Panc1 (cell line): ENCODE data around the gene ZNF771. TPM values are rescaled to one million over a fixed set of nuclear protein-coding genes. Genes with fewer than 3 reads are reported as not detected.
A peak's percentile ranks its signal among the peaks of the same experiment; 100 is the strongest.

Source experiments
- ATAC-seq: fragments of 200-7000 bp; cut with Tn5 transposase; 2 replicates; pipeline ENCODE4 v1.9.1; 2020; ENCODE audit warnings: mild to moderate bottlenecking, moderate library complexity
- BruUV-seq: library from RNA; stranded (reverse); fragments of 400-500 nt; replicated peaks from 2 replicates; lab custom pipeline; 2021; lab: Mats Ljungman, UMichigan
- CTCF ChIA-PET: fragments of 300-600 bp; sonication (Branson Sonifier 250); formaldehyde crosslinking; loops from one replicate; lab custom pipeline; 2022; ENCODE audit warnings: antibody characterized with exemption; lab: Charles Lee
- POLR2A ChIA-PET: fragments of 300-600 bp; sonication (Branson Sonifier 250); formaldehyde crosslinking; loops from one replicate; lab custom pipeline; 2022; ENCODE audit warnings: antibody characterized with exemption; lab: Charles Lee
- DNase-seq: peaks from one replicate; pipeline ENCODE4 v3.0.0-alpha.2; 2010; ENCODE audit warnings: low read depth, low spot score
- H3K27ac ChIP-seq: 2 replicates; pipeline ENCODE4 v1.5.1; 2011; ENCODE audit warnings: mild to moderate bottlenecking, low read length, inconsistent platforms
- H3K27me3 ChIP-seq: fragments of 200-500 bp; sonication (Bioruptor generic); 2 replicates; pipeline ENCODE4 v1.6.0; 2014; ENCODE audit warnings: low read length, inconsistent platforms; ENCODE audit not compliant: control insufficient read depth, insufficient read depth
- H3K36me3 ChIP-seq: fragments of 200-500 bp; sonication (Bioruptor generic); 2 replicates; pipeline ENCODE4 v1.5.1; 2014; ENCODE audit warnings: inconsistent platforms, mild to moderate bottlenecking, low read length, moderate library complexity; ENCODE audit not compliant: control insufficient read depth, insufficient read depth
- H3K4me1 ChIP-seq: 2 replicates; pipeline ENCODE4 v1.5.1; 2011; ENCODE audit warnings: inconsistent platforms, mild to moderate bottlenecking, low read length, moderate library complexity; ENCODE audit not compliant: control insufficient read depth, insufficient read depth
- H3K4me3 ChIP-seq, 2 experiments: 2 replicates each; pipeline ENCODE4 v1.5.1; 2011 to 2012; ENCODE audit warnings: low read depth in 2 of 2, low read length in 2 of 2, mild to moderate bottlenecking in 2 of 2, inconsistent platforms in 1 of 2, moderate library complexity in 1 of 2
- H3K9me3 ChIP-seq: fragments of 200-500 bp; sonication (Bioruptor generic); 2 replicates; pipeline ENCODE4 v1.5.1; 2014; ENCODE audit warnings: low read depth, mild to moderate bottlenecking, inconsistent platforms, low read length, moderate library complexity; ENCODE audit not compliant: control insufficient read depth, insufficient read depth
- POLR2AphosphoS5 ChIP-seq: IDR thresholded peaks from 2 replicates; pipeline ENCODE4 v1.6.1; 2012; ENCODE audit warnings: mild to moderate bottlenecking, low read depth, low read length, moderate library complexity
- SIN3A ChIP-seq: IDR thresholded peaks from 2 replicates; pipeline ENCODE4 v1.6.1; 2012; ENCODE audit warnings: low read depth, mild to moderate bottlenecking, low read length, moderate library complexity, borderline replicate concordance; ENCODE audit not compliant: insufficient read depth
- TCF7L2 ChIP-seq: IDR thresholded peaks from 2 replicates; pipeline ENCODE4 v1.6.1; 2011; ENCODE audit warnings: mild to moderate bottlenecking, low read depth, low read length, inconsistent platforms
- in situ Hi-C: cut with HindIII; loops from 2 replicates; pipeline ENCODE4 v1.10.0; 2016; ENCODE audit warnings: low sequenced_read_pairs, low pct_unique_long_range_greater_than_20kb
- intact Hi-C: fragments of 100-400 bp; cut with micrococcal nuclease; formaldehyde crosslinking; loops from one replicate; pipeline ENCODE4 v1.10.0; 2022; ENCODE audit not compliant: unreplicated experiment
- total RNA-seq: library from RNA; stranded (reverse); gene quantifications from one replicate; pipeline ENCODE4 v1.2.1, GENCODE V29; 2021; ENCODE audit not compliant: unreplicated experiment
- TF ChIP-seq, protein P1 (sequence below): fragments of 450-650 bp; IDR thresholded peaks from 2 replicates; pipeline ENCODE4 v1.5.1; 2017; ENCODE audit warnings: mild to moderate bottlenecking
- TF ChIP-seq, protein P2 (sequence below), 2 experiments: IDR thresholded peaks; 2 replicates each; pipeline ENCODE4 v1.6.1; 2011 to 2012; ENCODE audit warnings: low read depth in 2 of 2, control low read depth in 1 of 2, low read length in 1 of 2, mild to moderate bottlenecking in 1 of 2, moderate library complexity in 1 of 2; ENCODE audit not compliant: insufficient read depth in 1 of 2

ZNF771 gene
- total RNA-seq, 1 experiment from 2014 or later = 14.4 TPM

DNA sequence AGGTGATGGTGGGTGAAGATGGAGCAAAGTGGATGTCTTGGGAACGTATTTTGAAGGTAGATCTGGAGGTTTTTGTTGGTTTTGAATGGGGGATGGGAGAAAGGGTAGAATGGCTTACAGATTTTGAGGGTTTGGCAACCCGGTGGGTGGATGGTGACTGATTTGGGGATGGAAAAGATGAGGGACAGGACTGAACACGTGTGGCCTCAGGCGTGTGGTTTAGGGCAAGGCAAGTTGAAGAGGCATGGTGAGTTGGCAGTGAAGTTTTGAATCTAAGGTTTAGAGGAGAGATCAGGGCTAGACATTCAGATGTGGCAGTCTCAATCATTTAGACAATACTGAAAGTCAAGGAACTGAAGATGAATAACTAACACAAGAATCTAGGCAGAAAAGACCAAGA is 27.4 kb downstream of the ZNF771 start:
- POLR2A ChIA-PET = interaction anchor here (0.7 kb wide), 1 partner anchor 80 kb away, joined by 10 read pairs; no protein-coding TSS in a partner anchor
- Histone ChIP-seq H3K4me1 (peaks cover 11% of the 10 kb centered on the region), H3K9me3 (no peaks in the 10 kb centered on the region), H3K4me3 (no peak overlapping the region), H3K27ac (no peak overlapping the region), H3K27me3 (no peaks in the 10 kb centered on the region), H3K36me3 (no peaks in the 10 kb centered on the region)
- DNase-seq = no peak
- intact Hi-C loops = loop anchor here (5.0 kb wide), 2 partner anchors 177 to 192 kb away; partner anchors contain the start of gene ZNF689
- in situ Hi-C loops = no loop called here
- TF ChIP-seq TCF7L2 (no peak), SIN3A (no peak), POLR2AphosphoS5 (no peak)
- TF ChIP-seq, protein P1, sequence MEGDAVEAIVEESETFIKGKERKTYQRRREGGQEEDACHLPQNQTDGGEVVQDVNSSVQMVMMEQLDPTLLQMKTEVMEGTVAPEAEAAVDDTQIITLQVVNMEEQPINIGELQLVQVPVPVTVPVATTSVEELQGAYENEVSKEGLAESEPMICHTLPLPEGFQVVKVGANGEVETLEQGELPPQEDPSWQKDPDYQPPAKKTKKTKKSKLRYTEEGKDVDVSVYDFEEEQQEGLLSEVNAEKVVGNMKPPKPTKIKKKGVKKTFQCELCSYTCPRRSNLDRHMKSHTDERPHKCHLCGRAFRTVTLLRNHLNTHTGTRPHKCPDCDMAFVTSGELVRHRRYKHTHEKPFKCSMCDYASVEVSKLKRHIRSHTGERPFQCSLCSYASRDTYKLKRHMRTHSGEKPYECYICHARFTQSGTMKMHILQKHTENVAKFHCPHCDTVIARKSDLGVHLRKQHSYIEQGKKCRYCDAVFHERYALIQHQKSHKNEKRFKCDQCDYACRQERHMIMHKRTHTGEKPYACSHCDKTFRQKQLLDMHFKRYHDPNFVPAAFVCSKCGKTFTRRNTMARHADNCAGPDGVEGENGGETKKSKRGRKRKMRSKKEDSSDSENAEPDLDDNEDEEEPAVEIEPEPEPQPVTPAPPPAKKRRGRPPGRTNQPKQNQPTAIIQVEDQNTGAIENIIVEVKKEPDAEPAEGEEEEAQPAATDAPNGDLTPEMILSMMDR = no peak
- TF ChIP-seq, protein P2, sequence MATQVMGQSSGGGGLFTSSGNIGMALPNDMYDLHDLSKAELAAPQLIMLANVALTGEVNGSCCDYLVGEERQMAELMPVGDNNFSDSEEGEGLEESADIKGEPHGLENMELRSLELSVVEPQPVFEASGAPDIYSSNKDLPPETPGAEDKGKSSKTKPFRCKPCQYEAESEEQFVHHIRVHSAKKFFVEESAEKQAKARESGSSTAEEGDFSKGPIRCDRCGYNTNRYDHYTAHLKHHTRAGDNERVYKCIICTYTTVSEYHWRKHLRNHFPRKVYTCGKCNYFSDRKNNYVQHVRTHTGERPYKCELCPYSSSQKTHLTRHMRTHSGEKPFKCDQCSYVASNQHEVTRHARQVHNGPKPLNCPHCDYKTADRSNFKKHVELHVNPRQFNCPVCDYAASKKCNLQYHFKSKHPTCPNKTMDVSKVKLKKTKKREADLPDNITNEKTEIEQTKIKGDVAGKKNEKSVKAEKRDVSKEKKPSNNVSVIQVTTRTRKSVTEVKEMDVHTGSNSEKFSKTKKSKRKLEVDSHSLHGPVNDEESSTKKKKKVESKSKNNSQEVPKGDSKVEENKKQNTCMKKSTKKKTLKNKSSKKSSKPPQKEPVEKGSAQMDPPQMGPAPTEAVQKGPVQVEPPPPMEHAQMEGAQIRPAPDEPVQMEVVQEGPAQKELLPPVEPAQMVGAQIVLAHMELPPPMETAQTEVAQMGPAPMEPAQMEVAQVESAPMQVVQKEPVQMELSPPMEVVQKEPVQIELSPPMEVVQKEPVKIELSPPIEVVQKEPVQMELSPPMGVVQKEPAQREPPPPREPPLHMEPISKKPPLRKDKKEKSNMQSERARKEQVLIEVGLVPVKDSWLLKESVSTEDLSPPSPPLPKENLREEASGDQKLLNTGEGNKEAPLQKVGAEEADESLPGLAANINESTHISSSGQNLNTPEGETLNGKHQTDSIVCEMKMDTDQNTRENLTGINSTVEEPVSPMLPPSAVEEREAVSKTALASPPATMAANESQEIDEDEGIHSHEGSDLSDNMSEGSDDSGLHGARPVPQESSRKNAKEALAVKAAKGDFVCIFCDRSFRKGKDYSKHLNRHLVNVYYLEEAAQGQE (IDR thresholded peaks at IDR 0.05; ENCODE audit: insufficient read depth in 1 of 2, low read depth in 2 of 2, low read length in 1 of 2) = no peak
- CTCF ChIA-PET = no interaction called here
- ATAC-seq = no peak
- BruUV-seq = no TSS peak

DNA sequence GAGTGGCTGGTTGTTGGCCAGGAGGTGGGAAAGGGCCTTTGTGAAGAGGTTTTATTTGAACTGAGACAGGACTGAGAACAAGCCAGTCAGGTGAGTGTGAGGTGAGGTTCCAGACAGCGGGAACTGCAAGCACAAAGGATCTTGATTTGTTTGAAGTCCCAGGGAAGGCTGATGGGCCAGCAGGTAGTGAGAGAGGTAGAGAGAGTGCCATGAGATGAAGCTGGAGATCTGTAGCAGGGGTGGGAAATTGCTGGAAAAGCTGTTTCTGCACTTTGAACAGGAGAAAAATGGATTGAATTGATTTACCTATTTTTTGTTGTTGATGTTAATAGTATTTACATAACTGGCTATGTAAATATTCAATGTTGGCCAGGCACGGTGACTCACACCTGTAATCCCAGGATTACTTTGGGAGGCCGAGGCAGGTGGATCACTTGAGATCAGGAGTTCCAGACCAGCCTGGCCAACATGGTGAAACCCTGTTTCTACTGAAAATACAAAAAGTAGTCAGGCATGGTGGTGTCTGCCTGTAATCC is 30.2 kb downstream of the ZNF771 start:
- intact Hi-C loops = no loop called here
- POLR2A ChIA-PET = no interaction called here
- TF ChIP-seq, protein P1 = no peak
- TF ChIP-seq POLR2AphosphoS5 (no peak), TCF7L2 (no peak), SIN3A (no peak)
- TF ChIP-seq, protein P2 (IDR thresholded peaks at IDR 0.05; ENCODE audit: insufficient read depth in 1 of 2, low read depth in 2 of 2, low read length in 1 of 2) = no peak
- Histone ChIP-seq H3K9me3 (no peaks in the 10 kb centered on the region), H3K4me3 (no peak overlapping the region), H3K27me3 (no peaks in the 10 kb centered on the region), H3K36me3 (no peaks in the 10 kb centered on the region), H3K27ac (no peak overlapping the region), H3K4me1 (peaks cover 5% of the 10 kb centered on the region; the same call in 1 of the 2 replicates)
- in situ Hi-C loops = no loop called here
- CTCF ChIA-PET = interaction anchor here (0.7 kb wide), 1 partner anchor 18 kb away, joined by 5 read pairs; no protein-coding TSS in a partner anchor
- BruUV-seq = no TSS peak
- ATAC-seq (peak; percentile 46), DNase-seq (no peak)
